ENCODE measurements around the gene NCAM1. TPM values are rescaled to one million over a fixed set of nuclear protein-coding genes. Genes with fewer than 3 reads are reported as not detected.

The NCAM1 gene
- total RNA-seq, 1 donor from 2014 or later: 332 TPM

DNA sequence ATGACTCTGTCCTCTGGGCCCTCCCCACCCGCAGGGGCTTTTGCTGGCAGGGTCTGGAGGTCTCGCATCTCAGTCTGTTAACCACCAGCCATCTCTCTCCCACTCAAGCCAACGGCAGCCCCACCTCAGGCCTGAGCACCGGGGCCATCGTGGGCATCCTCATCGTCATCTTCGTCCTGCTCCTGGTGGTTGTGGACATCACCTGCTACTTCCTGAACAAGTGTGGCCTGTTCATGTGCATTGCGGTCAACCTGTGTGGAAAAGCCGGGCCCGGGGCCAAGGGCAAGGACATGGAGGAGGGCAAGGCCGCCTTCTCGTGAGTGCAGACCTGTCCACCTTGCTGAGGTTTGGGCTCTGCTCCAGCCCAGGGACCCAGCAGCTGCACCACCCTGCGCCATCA lies 308.9 kb downstream of the NCAM1 start:
- TF ChIP-seq, protein P1, sequence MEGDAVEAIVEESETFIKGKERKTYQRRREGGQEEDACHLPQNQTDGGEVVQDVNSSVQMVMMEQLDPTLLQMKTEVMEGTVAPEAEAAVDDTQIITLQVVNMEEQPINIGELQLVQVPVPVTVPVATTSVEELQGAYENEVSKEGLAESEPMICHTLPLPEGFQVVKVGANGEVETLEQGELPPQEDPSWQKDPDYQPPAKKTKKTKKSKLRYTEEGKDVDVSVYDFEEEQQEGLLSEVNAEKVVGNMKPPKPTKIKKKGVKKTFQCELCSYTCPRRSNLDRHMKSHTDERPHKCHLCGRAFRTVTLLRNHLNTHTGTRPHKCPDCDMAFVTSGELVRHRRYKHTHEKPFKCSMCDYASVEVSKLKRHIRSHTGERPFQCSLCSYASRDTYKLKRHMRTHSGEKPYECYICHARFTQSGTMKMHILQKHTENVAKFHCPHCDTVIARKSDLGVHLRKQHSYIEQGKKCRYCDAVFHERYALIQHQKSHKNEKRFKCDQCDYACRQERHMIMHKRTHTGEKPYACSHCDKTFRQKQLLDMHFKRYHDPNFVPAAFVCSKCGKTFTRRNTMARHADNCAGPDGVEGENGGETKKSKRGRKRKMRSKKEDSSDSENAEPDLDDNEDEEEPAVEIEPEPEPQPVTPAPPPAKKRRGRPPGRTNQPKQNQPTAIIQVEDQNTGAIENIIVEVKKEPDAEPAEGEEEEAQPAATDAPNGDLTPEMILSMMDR (IDR thresholded peaks at IDR 0.05; ENCODE audit: borderline replicate concordance): no peak
- no peaks in the 10 kb centered on the region for H3K27me3 ChIP-seq (ENCODE audit: low read depth)
- H3K4me3 ChIP-seq: no peak overlapping the region
- intact Hi-C loops (cut with micrococcal nuclease): no loop called here
- H3K36me3 ChIP-seq: no peaks in the 10 kb centered on the region
- no peaks in the 10 kb centered on the region for H3K9me3 ChIP-seq (replicated peaks)
- DNase-seq: no peak
- no peak overlapping the region for H3K27ac ChIP-seq (replicated peaks)
- peaks cover 9% of the 10 kb centered on the region for H3K4me1 ChIP-seq

- intact Hi-C loops (cut with micrococcal nuclease): no loop called here
- DNase-seq: no peak
- no peaks in the 10 kb centered on the region for H3K9me3 ChIP-seq (replicated peaks)
- no peaks in the 10 kb centered on the region for H3K36me3 ChIP-seq
- TF ChIP-seq, protein P1 (IDR thresholded peaks at IDR 0.05; ENCODE audit: borderline replicate concordance): no peak
- no peaks in the 10 kb centered on the region for H3K27me3 ChIP-seq (ENCODE audit: low read depth)
- H3K27ac ChIP-seq (replicated peaks): no peak overlapping the region
- H3K4me1 ChIP-seq: no peaks in the 10 kb centered on the region
- H3K4me3 ChIP-seq: no peak overlapping the region
Observed at GRCh38 chr11:113271551-113272245, 310.5 kb downstream of the NCAM1 start.

DNA sequence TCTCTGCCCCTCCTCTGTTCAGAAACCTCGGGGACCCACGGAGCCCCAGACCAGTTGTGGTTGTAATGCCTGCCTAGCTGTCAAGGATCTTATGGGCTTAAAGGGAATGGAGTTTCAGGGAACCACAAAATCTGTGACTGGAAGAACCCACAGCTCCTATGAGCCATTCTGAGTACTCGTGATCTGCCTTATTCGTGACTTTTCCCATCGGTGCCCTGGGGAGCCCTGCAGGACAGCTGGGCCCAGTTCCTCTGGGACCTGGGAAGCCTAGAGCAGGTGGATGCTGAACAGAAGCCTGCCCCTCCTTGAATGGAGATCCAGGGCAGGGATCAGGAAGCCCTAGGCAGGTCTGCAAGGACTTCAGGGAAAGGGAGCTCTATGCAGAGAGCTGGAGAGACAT lies 311.1 kb downstream of the NCAM1 start:
- Histone ChIP-seq H3K27ac (replicated peaks) (no peak overlapping the region), H3K27me3 (ENCODE audit: low read depth) (no peaks in the 10 kb centered on the region), H3K4me3 (no peak overlapping the region), H3K4me1 (no peaks in the 10 kb centered on the region), H3K9me3 (replicated peaks) (no peaks in the 10 kb centered on the region), H3K36me3 (no peaks in the 10 kb centered on the region)
- DNase-seq: no peak
- TF ChIP-seq, protein P1 (IDR thresholded peaks at IDR 0.05; ENCODE audit: borderline replicate concordance): no peak
- intact Hi-C loops (cut with micrococcal nuclease): no loop called here

GRCh38 chr11:113272927-113273615 lies 311.9 kb downstream of the NCAM1 start:
- Histone ChIP-seq H3K9me3 (replicated peaks) (no peaks in the 10 kb centered on the region), H3K27ac (replicated peaks) (no peak overlapping the region), H3K4me1 (no peaks in the 10 kb centered on the region), H3K4me3 (no peak overlapping the region), H3K27me3 (ENCODE audit: low read depth) (no peaks in the 10 kb centered on the region), H3K36me3 (no peaks in the 10 kb centered on the region)
- no peak for DNase-seq
- TF ChIP-seq, protein P1 (IDR thresholded peaks at IDR 0.05; ENCODE audit: borderline replicate concordance): no peak
- intact Hi-C loops (cut with micrococcal nuclease): no loop called here

GRCh38 chr11:113273720-113274119 lies 312.5 kb downstream of the NCAM1 start:
- DNase-seq: no peak
- intact Hi-C loops (cut with micrococcal nuclease): no loop called here
- Histone ChIP-seq H3K27me3 (ENCODE audit: low read depth) (no peaks in the 10 kb centered on the region), H3K4me3 (no peak overlapping the region), H3K27ac (replicated peaks) (no peak overlapping the region), H3K36me3 (no peaks in the 10 kb centered on the region), H3K9me3 (replicated peaks) (no peaks in the 10 kb centered on the region), H3K4me1 (no peaks in the 10 kb centered on the region)
- TF ChIP-seq, protein P1 (IDR thresholded peaks at IDR 0.05; ENCODE audit: borderline replicate concordance): no peak

Measured in left ventricle myocardium inferior (tissue), 1 donor.